Measurements from ENCODE around the gene BFSP1. TPM values are rescaled to one million over a fixed set of nuclear protein-coding genes. Genes with fewer than 3 reads are reported as not detected.

Gene BFSP1
- total and polyA plus RNA-seq, 2 donors (not counting 1 experiment from before 2014, with no cell fraction given), result 1.5 to 2.3 TPM

DNA sequence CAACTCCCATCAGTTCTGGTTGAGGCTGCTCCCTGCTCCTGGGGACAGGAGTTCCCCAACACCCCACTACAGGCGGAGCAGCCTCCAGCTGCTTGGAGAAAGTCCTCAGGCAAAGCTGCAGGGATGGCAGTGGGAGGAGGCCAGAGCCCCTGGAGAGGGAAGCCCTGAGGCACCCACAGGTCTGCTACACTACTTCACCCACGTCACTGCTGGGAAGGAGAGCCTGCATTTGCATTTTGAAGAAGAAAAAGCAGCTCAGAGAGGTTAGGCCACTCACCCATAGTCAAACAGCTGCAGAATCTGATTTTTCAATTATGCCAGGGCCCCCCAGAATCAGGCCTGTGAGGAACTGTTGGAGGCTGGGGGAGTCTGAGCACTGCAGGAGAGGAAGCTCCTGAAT is 17.2 kb downstream of the BFSP1 start:
- Histone ChIP-seq H3K36me3 (ENCODE audit: control insufficient read depth, insufficient read depth, low read length) (no peaks in the 10 kb centered on the region), H3K4me3 (replicated peaks in 1 of 4; ENCODE audit: control extremely low read depth in 1 of 4, insufficient read depth in 1 of 4, low read depth in 3 of 4, low read length in 4 of 4) (no peak overlapping the region), H3K27me3 (ENCODE audit: control insufficient read depth, insufficient read depth, low read length) (peaks cover 5% of the 10 kb centered on the region), H2AFZ (ENCODE audit: low read length) (no peak overlapping the region), H3K79me2 (ENCODE audit: control insufficient read depth, insufficient read depth, low read length) (no peaks in the 10 kb centered on the region), H3K27ac (ENCODE audit: insufficient read depth, low read length) (no peak overlapping the region), H3K9me3 (ENCODE audit: control insufficient read depth, insufficient read depth, low read depth, low read length) (no peaks in the 10 kb centered on the region), H3K4me1 (ENCODE audit: control insufficient read depth, extremely low read depth, insufficient read depth, low read length) (no peaks in the 10 kb centered on the region), H3K4me2 (ENCODE audit: extremely low read depth, insufficient read depth, low read length) (no peak overlapping the region), H3K9ac (ENCODE audit: insufficient read depth, low read length) (no peak overlapping the region), H4K20me1 (ENCODE audit: control insufficient read depth, extremely low read depth, insufficient read depth, low read length) (no peaks in the 10 kb centered on the region)
- DNase-seq (ENCODE audit: low read depth in 2 of 2), result no peak
- TF ChIP-seq CTCF (conservative IDR thresholded peaks at IDR 0.05 in 1 of 2, IDR thresholded peaks at IDR 0.05 in 1 of 2; ENCODE audit: low read depth in 1 of 2, low read length in 2 of 2) (no peak), EZH2 (IDR thresholded peaks at IDR 0.05; ENCODE audit: low read length, missing control alignments) (no peak)

GRCh38 chr20:17511401-17511800 is 19.8 kb downstream of the BFSP1 start:
- no peaks in the 10 kb centered on the region for H3K79me2 ChIP-seq (ENCODE audit: control insufficient read depth, insufficient read depth, low read length)
- H3K27me3 ChIP-seq (ENCODE audit: control insufficient read depth, insufficient read depth, low read length), result peaks cover 5% of the 10 kb centered on the region
- no peak overlapping the region for H3K9ac ChIP-seq (ENCODE audit: insufficient read depth, low read length)
- no peaks in the 10 kb centered on the region for H4K20me1 ChIP-seq (ENCODE audit: control insufficient read depth, extremely low read depth, insufficient read depth, low read length)
- no peak for TF ChIP-seq CTCF (conservative IDR thresholded peaks at IDR 0.05 in 1 of 2, IDR thresholded peaks at IDR 0.05 in 1 of 2; ENCODE audit: low read depth in 1 of 2, low read length in 2 of 2)
- TF ChIP-seq EZH2 (IDR thresholded peaks at IDR 0.05; ENCODE audit: low read length, missing control alignments), result no peak
- H3K27ac ChIP-seq (ENCODE audit: insufficient read depth, low read length), result no peak overlapping the region
- H3K36me3 ChIP-seq (ENCODE audit: control insufficient read depth, insufficient read depth, low read length), result no peaks in the 10 kb centered on the region
- no peak overlapping the region for H2AFZ ChIP-seq (ENCODE audit: low read length)
- H3K4me1 ChIP-seq (ENCODE audit: control insufficient read depth, extremely low read depth, insufficient read depth, low read length), result no peaks in the 10 kb centered on the region
- no peak for DNase-seq (ENCODE audit: low read depth in 2 of 2)
- H3K9me3 ChIP-seq (ENCODE audit: control insufficient read depth, insufficient read depth, low read depth, low read length), result no peaks in the 10 kb centered on the region
- no peak overlapping the region for H3K4me3 ChIP-seq (replicated peaks in 1 of 4; ENCODE audit: control extremely low read depth in 1 of 4, insufficient read depth in 1 of 4, low read depth in 3 of 4, low read length in 4 of 4)
- no peak overlapping the region for H3K4me2 ChIP-seq (ENCODE audit: extremely low read depth, insufficient read depth, low read length)

DNA sequence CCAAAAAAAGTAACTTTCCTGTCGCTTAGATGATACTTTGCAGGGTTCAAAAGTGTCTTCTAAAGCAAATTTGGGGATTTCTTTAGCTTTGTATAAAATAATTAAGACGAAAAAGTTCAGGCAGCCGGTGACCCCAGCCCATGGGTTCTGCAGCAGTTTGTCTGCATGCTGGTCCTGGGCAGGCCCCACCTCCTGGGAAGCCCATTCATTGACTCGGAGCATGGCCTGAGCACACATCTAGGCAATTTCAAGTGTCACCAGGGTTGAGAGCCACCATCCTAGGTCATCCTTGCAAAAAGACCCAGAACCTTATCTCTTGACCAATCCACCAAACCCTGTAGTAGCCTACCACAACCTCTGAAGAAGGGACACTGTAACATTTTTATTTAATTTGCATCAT is 20.6 kb downstream of the BFSP1 start:
- H3K36me3 ChIP-seq (ENCODE audit: control insufficient read depth, insufficient read depth, low read length), result no peaks in the 10 kb centered on the region
- no peak overlapping the region for H3K4me3 ChIP-seq (replicated peaks in 1 of 4; ENCODE audit: control extremely low read depth in 1 of 4, insufficient read depth in 1 of 4, low read depth in 3 of 4, low read length in 4 of 4)

More for the DNA sequence above, 20.6 kb downstream of the BFSP1 start:
- Histone ChIP-seq H3K27ac (ENCODE audit: insufficient read depth, low read length) (no peak overlapping the region), H2AFZ (ENCODE audit: low read length) (no peak overlapping the region), H3K27me3 (ENCODE audit: control insufficient read depth, insufficient read depth, low read length) (peaks cover 5% of the 10 kb centered on the region), H3K79me2 (ENCODE audit: control insufficient read depth, insufficient read depth, low read length) (no peaks in the 10 kb centered on the region), H3K9me3 (ENCODE audit: control insufficient read depth, insufficient read depth, low read depth, low read length) (no peaks in the 10 kb centered on the region), H3K4me1 (ENCODE audit: control insufficient read depth, extremely low read depth, insufficient read depth, low read length) (peaks cover under 1% of the 10 kb centered on the region), H4K20me1 (ENCODE audit: control insufficient read depth, extremely low read depth, insufficient read depth, low read length) (no peaks in the 10 kb centered on the region), H3K4me2 (ENCODE audit: extremely low read depth, insufficient read depth, low read length) (no peak overlapping the region), H3K9ac (ENCODE audit: insufficient read depth, low read length) (no peak overlapping the region)
- DNase-seq (ENCODE audit: low read depth in 2 of 2), result no peak
- TF ChIP-seq EZH2 (IDR thresholded peaks at IDR 0.05; ENCODE audit: low read length, missing control alignments) (no peak), CTCF (conservative IDR thresholded peaks at IDR 0.05 in 1 of 2, IDR thresholded peaks at IDR 0.05 in 1 of 2; ENCODE audit: low read depth in 1 of 2, low read length in 2 of 2) (no peak)

Measured in fibroblast of lung (primary cell).